HEK293 (cell line): ENCODE data around the gene SF3B4.

Source experiments
- CTCF ChIP-seq: fragments of 450-650 bp; formaldehyde crosslinking; IDR thresholded peaks from 2 replicates; pipeline ENCODE4 v1.5.1; 2016; ENCODE audit warnings: missing biosample characterization, missing genetic modification characterization
- KLF16 ChIP-seq: fragments of 450-650 bp; formaldehyde crosslinking; IDR thresholded peaks from 2 replicates; pipeline ENCODE4 v1.5.1; 2017; ENCODE audit warnings: missing biosample characterization, missing genetic modification characterization
- OVOL3 ChIP-seq: fragments of 450-650 bp; formaldehyde crosslinking; IDR thresholded peaks from 2 replicates; pipeline ENCODE4 v1.5.1; 2016; ENCODE audit warnings: missing biosample characterization, missing genetic modification characterization
- TCF7L2 ChIP-seq: IDR thresholded peaks from 2 replicates; pipeline ENCODE4 v1.6.1; 2011; ENCODE audit warnings: low read depth, mild to moderate bottlenecking, inconsistent platforms, low read length, moderate library complexity, borderline replicate concordance
- ZNF350 ChIP-seq: fragments of 450-650 bp; formaldehyde crosslinking; IDR thresholded peaks from 2 replicates; pipeline ENCODE4 v1.5.0; 2017; ENCODE audit warnings: missing biosample characterization, mild to moderate bottlenecking, missing genetic modification characterization
- ZNF561 ChIP-seq: fragments of 450-650 bp; IDR thresholded peaks from 2 replicates; pipeline ENCODE4 v1.5.1; 2018; ENCODE audit warnings: missing biosample characterization, missing genetic modification characterization, borderline replicate concordance
- ZNF639 ChIP-seq: fragments of 450-650 bp; formaldehyde crosslinking; IDR thresholded peaks from 2 replicates; pipeline ENCODE4 v1.5.1; 2016; ENCODE audit warnings: missing biosample characterization, missing genetic modification characterization

GRCh38 chr1:149925345-149925744 is 2.3 kb downstream of the SF3B4 start:
- no peak for TF ChIP-seq ZNF561 (tag by site-specific recombination)
- TF ChIP-seq CTCF (tag by site-specific recombination) = no peak
- TF ChIP-seq TCF7L2 = no peak
- TF ChIP-seq ZNF639 (tag by site-specific recombination) = no peak
- TF ChIP-seq OVOL3 (tag by site-specific recombination) = no peak
- no peak for TF ChIP-seq KLF16 (tag by site-specific recombination)
- no peak for TF ChIP-seq ZNF350 (tag by site-specific recombination)
